Ishikawa (cell line): ENCODE measurements around the gene LDLR.

Experiments
- CREB1 ChIP-seq: IDR thresholded peaks from 2 replicates; pipeline ENCODE4 v1.6.1; 2012; ENCODE audit warnings: low read depth
- EGR1 ChIP-seq: IDR thresholded peaks from 2 replicates; pipeline ENCODE4 v1.6.1; 2012
- FOXM1 ChIP-seq: IDR thresholded peaks from 2 replicates; pipeline ENCODE4 v1.6.1; 2012; ENCODE audit warnings: low read depth, borderline replicate concordance
- MAX ChIP-seq: IDR thresholded peaks from 2 replicates; pipeline ENCODE4 v1.6.1; 2012
- REST ChIP-seq: IDR thresholded peaks from 2 replicates; pipeline ENCODE4 v1.6.1; 2012; ENCODE audit warnings: low read depth, mild to moderate bottlenecking
- TAF1 ChIP-seq: IDR thresholded peaks from 2 replicates; pipeline ENCODE4 v1.6.1; 2012; ENCODE audit warnings: low read depth, mild to moderate bottlenecking
- USF1 ChIP-seq: IDR thresholded peaks from 2 replicates; pipeline ENCODE4 v1.6.1; 2012
- YY1 ChIP-seq: IDR thresholded peaks from 2 replicates; pipeline ENCODE4 v1.6.1; 2012; ENCODE audit warnings: low read depth

GRCh38 chr19:11102944-11103343 is 13.7 kb downstream of the LDLR start:
- no peak for TF ChIP-seq EGR1
- TF ChIP-seq MAX: no peak
- no peak for TF ChIP-seq USF1
- TF ChIP-seq TAF1: no peak
- no peak for TF ChIP-seq REST
- no peak for TF ChIP-seq YY1
- TF ChIP-seq FOXM1: no peak
- TF ChIP-seq CREB1: no peak
